Keratinocyte (primary cell): Measurements from ENCODE around the gene GTF2A1. TPM values are rescaled to one million over a fixed set of nuclear protein-coding genes. Genes with fewer than 3 reads are reported as not detected.

Experiments
- DNase-seq: peaks from one replicate; pipeline ENCODE4 v3.0.0-alpha.2; 2011; ENCODE audit warnings: low read depth, missing footprints, low spot score
- FAIRE-seq: peaks from 2 replicates; lab custom pipeline; 2011; peaks lifted over from hg19 to GRCh38; lab: Jason Lieb, UNC
- H2AFZ ChIP-seq: 2 replicates; pipeline ENCODE4 v1.6.0; 2012; ENCODE audit warnings: low read length, control low read depth, inconsistent platforms; ENCODE audit not compliant: control insufficient read depth
- H3K27ac ChIP-seq: 2 replicates; pipeline ENCODE4 v1.5.1; 2011; ENCODE audit warnings: low read length; ENCODE audit not compliant: control insufficient read depth, insufficient read depth
- H3K27me3 ChIP-seq: 3 replicates; pipeline ENCODE4 v1.6.0; 2011; ENCODE audit warnings: low read length; ENCODE audit not compliant: control insufficient read depth, insufficient read depth; ENCODE audit errors: extremely low read depth
- H3K36me3 ChIP-seq, 2 experiments: 2 replicates in 1 of 2; 3 replicates in 1 of 2; pipeline ENCODE4 v1.5.1; 2011; ENCODE audit warnings: low read length in 2 of 2, mild to moderate bottlenecking in 1 of 2; ENCODE audit not compliant: control insufficient read depth in 2 of 2, insufficient read depth in 2 of 2; ENCODE audit errors: extremely low read depth in 1 of 2
- H3K4me1 ChIP-seq: 3 replicates; pipeline ENCODE4 v1.5.1; 2011; ENCODE audit warnings: low read length; ENCODE audit not compliant: control insufficient read depth, insufficient read depth; ENCODE audit errors: extremely low read depth
- H3K4me2 ChIP-seq: 3 replicates; pipeline ENCODE4 v1.6.0; 2011; ENCODE audit warnings: low read depth, low read length; ENCODE audit not compliant: control insufficient read depth, insufficient read depth; ENCODE audit errors: extremely low read depth
- H3K4me3 ChIP-seq, 3 experiments: fragments of 200-600 bp in 1 of 3; sonication (generic) in 1 of 3; 2 replicates in 2 of 3; 3 replicates in 1 of 3; pipeline ENCODE4 v1.5.1; 2011 to 2016; ENCODE audit warnings: low read length in 3 of 3, mild to moderate bottlenecking in 3 of 3, control low read depth in 2 of 3, inconsistent platforms in 1 of 3, low read depth in 1 of 3, mixed read lengths in 1 of 3, mixed run types in 1 of 3, moderate library complexity in 1 of 3; ENCODE audit not compliant: control insufficient read depth in 2 of 3, insufficient read depth in 2 of 3; ENCODE audit errors: extremely low read depth in 1 of 3
- H3K79me2 ChIP-seq: 2 replicates; pipeline ENCODE4 v1.6.0; 2012; ENCODE audit warnings: low read length; ENCODE audit not compliant: control insufficient read depth, insufficient read depth
- H3K9ac ChIP-seq: 3 replicates; pipeline ENCODE4 v1.6.0; 2011; ENCODE audit warnings: low read length; ENCODE audit not compliant: control insufficient read depth, insufficient read depth; ENCODE audit errors: extremely low read depth
- H3K9me1 ChIP-seq: 3 replicates; pipeline ENCODE4 v1.6.0; 2011; ENCODE audit warnings: low read length; ENCODE audit not compliant: control insufficient read depth, insufficient read depth; ENCODE audit errors: extremely low read depth
- H3K9me3 ChIP-seq: 2 replicates; pipeline ENCODE4 v1.5.1; 2012; ENCODE audit warnings: low read depth, low read length; ENCODE audit not compliant: control insufficient read depth
- H4K20me1 ChIP-seq: 3 replicates; pipeline ENCODE4 v1.6.0; 2011; ENCODE audit warnings: low read length; ENCODE audit not compliant: control insufficient read depth, insufficient read depth; ENCODE audit errors: extremely low read depth
- CTCF ChIP-seq, 3 experiments: IDR thresholded peaks in 1 of 3; conservative IDR thresholded peaks in 1 of 3; optimal IDR thresholded peaks in 1 of 3; 2 replicates in 2 of 3; 3 replicates in 1 of 3; pipeline versions ENCODE3 to v1.5.1; 2011; ENCODE audit warnings: low read length in 3 of 3, mild to moderate bottlenecking in 3 of 3, moderate library complexity in 2 of 3, control low read depth in 1 of 3, inconsistent platforms in 1 of 3; ENCODE audit not compliant: insufficient read depth in 2 of 3; ENCODE audit errors: extremely low read depth in 1 of 3
- EZH2 ChIP-seq: IDR thresholded peaks from one replicate; pipeline ENCODE4 v1.6.1; 2012; ENCODE audit warnings: inconsistent platforms, mild to moderate bottlenecking, low read length, moderate library complexity
- dilution Hi-C: fragments of 300-500 bp; cut with MboI; formaldehyde crosslinking; loops from one replicate; pipeline ENCODE4 v1.7.0; 2020; ENCODE audit warnings: low sequenced_read_pairs; ENCODE audit not compliant: extremely low pct_ligation_motif_present
- polyA plus RNA-seq, 5 experiments: library from polyadenylated mRNA; depleted of rRNA in 3 of 5; stranded (reverse) in 3 of 5; stranded (forward) in 1 of 5; unstranded in 1 of 5; fragments of >200 nt; gene quantifications; 1 replicate in 1 of 5; 2 replicates in 3 of 5; 3 replicates in 1 of 5; pipeline versions ENCODE4 v1.2.1 to v1.2.3, GENCODE V29; 2011 to 2012; ENCODE audit warnings: missing spikeins in 2 of 5, low read depth in 1 of 5, low replicate concordance in 1 of 5

Gene GTF2A1
- polyA plus RNA-seq, 1 donor (not counting 4 experiments of a cell fraction or from before 2014, with no cell fraction given), result 17.5 TPM

- Histone ChIP-seq H3K27ac (peak overlapping the region; percentile 93), H3K4me3 (peak overlapping the region; percentile 78 to 90 (median 82)), H3K9me3 (no peaks in the 10 kb centered on the region), H3K27me3 (no peaks in the 10 kb centered on the region), H3K79me2 (peaks cover 25% of the 10 kb centered on the region), H3K4me2 (peak overlapping the region; percentile 80), H3K4me1 (peaks cover 12% of the 10 kb centered on the region), H3K9me1 (no peaks in the 10 kb centered on the region), H3K36me3 (peaks cover 0 to 1% of the 10 kb centered on the region in 2 experiments), H3K9ac (peak overlapping the region; percentile 91), H2AFZ (peak overlapping the region; percentile 1), H4K20me1 (no peaks in the 10 kb centered on the region)
- FAIRE-seq (peak; percentile 87), DNase-seq (peak; percentile 45)
- dilution Hi-C loops, result no loop called here
- TF ChIP-seq EZH2, result no peak
- no peak for TF ChIP-seq CTCF (optimal IDR thresholded peaks at IDR 0.05 in 1 of 3, IDR thresholded peaks at IDR 0.05 in 1 of 3, conservative IDR thresholded peaks at IDR 0.05 in 1 of 3; ENCODE audit: extremely low read depth in 1 of 3, insufficient read depth in 2 of 3, low read length in 3 of 3)
Observed at GRCh38 chr14:81219210-81219758, 1.5 kb downstream of the GTF2A1 start.

- H3K79me2 ChIP-seq, result peaks cover 31% of the 10 kb centered on the region
- no peak for FAIRE-seq
Observed at GRCh38 chr14:81211844-81212243, 8.9 kb downstream of the GTF2A1 start.

More at GRCh38 chr14:81211844-81212243, 8.9 kb downstream of the GTF2A1 start:
- Histone ChIP-seq H3K9me3 (no peaks in the 10 kb centered on the region), H2AFZ (no peak overlapping the region), H3K9ac (no peak overlapping the region), H3K36me3 (peaks cover 5 to 10% of the 10 kb centered on the region in 2 experiments), H3K4me1 (no peaks in the 10 kb centered on the region), H3K4me2 (no peak overlapping the region), H3K9me1 (no peaks in the 10 kb centered on the region), H4K20me1 (no peaks in the 10 kb centered on the region), H3K4me3 (no peak overlapping the region), H3K27me3 (no peaks in the 10 kb centered on the region), H3K27ac (no peak overlapping the region)
- dilution Hi-C loops, result no loop called here
- no peak for DNase-seq
- TF ChIP-seq CTCF (optimal IDR thresholded peaks at IDR 0.05 in 1 of 3, IDR thresholded peaks at IDR 0.05 in 1 of 3, conservative IDR thresholded peaks at IDR 0.05 in 1 of 3; ENCODE audit: extremely low read depth in 1 of 3, insufficient read depth in 2 of 3, low read length in 3 of 3), result peak; percentile 13 to 45 (median 42)
- TF ChIP-seq EZH2, result no peak
